Keratinocyte (primary cell): ENCODE data around the gene GRIK4.

Experiments used
- EZH2 ChIP-seq: IDR thresholded peaks from one replicate; pipeline ENCODE4 v1.6.1; 2012; ENCODE audit warnings: inconsistent platforms, mild to moderate bottlenecking, low read length, moderate library complexity
- TF ChIP-seq, protein P1 (sequence below), 3 experiments: IDR thresholded peaks in 1 of 3; conservative IDR thresholded peaks in 1 of 3; optimal IDR thresholded peaks in 1 of 3; 2 replicates in 2 of 3; 3 replicates in 1 of 3; pipeline versions ENCODE3 to v1.5.1; 2011; ENCODE audit warnings: low read length in 3 of 3, mild to moderate bottlenecking in 3 of 3, moderate library complexity in 2 of 3, control low read depth in 1 of 3, inconsistent platforms in 1 of 3; ENCODE audit not compliant: insufficient read depth in 2 of 3; ENCODE audit errors: extremely low read depth in 1 of 3

DNA sequence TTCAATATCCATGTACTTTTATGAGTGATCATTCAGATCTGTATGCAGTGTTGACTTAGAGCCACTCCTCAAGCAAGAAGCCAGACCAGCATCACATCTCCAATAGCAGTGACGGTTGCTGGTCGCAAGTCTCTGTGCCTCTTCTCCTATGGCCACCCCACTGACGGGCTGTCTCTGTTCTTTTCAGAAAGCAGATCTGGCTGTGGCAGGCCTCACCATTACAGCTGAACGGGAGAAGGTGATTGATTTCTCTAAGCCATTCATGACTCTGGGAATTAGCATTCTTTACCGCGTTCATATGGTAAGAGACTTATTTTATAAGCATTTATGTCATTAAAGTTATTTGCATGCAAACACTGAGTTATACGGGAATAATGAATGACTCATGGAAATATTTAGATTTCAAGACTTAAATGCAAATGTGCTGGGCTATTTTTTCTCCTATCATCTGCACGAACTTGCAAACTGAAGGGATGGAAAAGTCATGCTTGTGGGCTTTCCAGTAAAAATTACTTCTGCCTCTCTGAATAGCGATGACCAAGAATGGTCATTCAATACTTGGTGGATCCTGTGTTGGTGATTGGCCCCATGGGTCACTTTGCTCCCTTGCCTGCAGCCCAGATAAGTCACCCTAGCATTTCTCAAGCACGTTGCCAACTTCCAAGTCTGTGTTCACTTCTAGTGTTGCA lies 428.8 kb downstream of the GRIK4 start:
- no peak for TF ChIP-seq EZH2
- TF ChIP-seq, protein P1, sequence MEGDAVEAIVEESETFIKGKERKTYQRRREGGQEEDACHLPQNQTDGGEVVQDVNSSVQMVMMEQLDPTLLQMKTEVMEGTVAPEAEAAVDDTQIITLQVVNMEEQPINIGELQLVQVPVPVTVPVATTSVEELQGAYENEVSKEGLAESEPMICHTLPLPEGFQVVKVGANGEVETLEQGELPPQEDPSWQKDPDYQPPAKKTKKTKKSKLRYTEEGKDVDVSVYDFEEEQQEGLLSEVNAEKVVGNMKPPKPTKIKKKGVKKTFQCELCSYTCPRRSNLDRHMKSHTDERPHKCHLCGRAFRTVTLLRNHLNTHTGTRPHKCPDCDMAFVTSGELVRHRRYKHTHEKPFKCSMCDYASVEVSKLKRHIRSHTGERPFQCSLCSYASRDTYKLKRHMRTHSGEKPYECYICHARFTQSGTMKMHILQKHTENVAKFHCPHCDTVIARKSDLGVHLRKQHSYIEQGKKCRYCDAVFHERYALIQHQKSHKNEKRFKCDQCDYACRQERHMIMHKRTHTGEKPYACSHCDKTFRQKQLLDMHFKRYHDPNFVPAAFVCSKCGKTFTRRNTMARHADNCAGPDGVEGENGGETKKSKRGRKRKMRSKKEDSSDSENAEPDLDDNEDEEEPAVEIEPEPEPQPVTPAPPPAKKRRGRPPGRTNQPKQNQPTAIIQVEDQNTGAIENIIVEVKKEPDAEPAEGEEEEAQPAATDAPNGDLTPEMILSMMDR (optimal IDR thresholded peaks at IDR 0.05 in 1 of 3, IDR thresholded peaks at IDR 0.05 in 1 of 3, conservative IDR thresholded peaks at IDR 0.05 in 1 of 3; ENCODE audit: extremely low read depth in 1 of 3, insufficient read depth in 2 of 3, low read length in 3 of 3) = no peak
